NCI-H345 treated with DMSO at 0.1 percent for 48 hours (cell line): ENCODE data around the gene ZSWIM3.
"Not testable (repeated sequence)": the region's sequence is repeated elsewhere in the genome, so short reads cannot be mapped to it uniquely, and the experiment has no call there.

Source experiments
- DNase-seq: peaks from one replicate; lab custom pipeline; 2025; ENCODE audit not compliant: unreplicated experiment; lab: John Stamatoyannopoulos, UW

Gene ZSWIM3

DNA sequence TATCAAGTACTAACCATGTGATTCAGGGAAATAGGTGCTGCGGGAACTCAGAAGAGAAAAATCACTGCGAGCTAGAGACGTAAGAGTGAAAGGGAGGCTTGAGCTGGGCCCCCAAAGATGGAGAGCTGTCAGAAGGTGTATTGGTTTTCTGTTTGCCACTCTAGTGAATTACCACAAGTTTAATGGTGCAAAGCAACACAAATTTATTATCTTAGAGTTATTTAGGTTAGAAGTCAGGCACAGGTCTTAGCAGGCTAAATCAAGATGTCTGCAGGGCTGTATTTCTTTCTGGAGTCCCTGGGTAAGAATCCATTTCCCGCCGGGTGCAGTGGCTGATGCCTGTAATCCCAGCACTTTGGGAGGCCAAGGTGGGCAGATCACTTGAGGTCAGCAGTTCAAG is 2.5 kb downstream of the ZSWIM3 start:
- DNase-seq: no peak

- no peak for DNase-seq
Observed at GRCh38 chr20:45860560-45861220, 3.3 kb downstream of the ZSWIM3 start.

DNA sequence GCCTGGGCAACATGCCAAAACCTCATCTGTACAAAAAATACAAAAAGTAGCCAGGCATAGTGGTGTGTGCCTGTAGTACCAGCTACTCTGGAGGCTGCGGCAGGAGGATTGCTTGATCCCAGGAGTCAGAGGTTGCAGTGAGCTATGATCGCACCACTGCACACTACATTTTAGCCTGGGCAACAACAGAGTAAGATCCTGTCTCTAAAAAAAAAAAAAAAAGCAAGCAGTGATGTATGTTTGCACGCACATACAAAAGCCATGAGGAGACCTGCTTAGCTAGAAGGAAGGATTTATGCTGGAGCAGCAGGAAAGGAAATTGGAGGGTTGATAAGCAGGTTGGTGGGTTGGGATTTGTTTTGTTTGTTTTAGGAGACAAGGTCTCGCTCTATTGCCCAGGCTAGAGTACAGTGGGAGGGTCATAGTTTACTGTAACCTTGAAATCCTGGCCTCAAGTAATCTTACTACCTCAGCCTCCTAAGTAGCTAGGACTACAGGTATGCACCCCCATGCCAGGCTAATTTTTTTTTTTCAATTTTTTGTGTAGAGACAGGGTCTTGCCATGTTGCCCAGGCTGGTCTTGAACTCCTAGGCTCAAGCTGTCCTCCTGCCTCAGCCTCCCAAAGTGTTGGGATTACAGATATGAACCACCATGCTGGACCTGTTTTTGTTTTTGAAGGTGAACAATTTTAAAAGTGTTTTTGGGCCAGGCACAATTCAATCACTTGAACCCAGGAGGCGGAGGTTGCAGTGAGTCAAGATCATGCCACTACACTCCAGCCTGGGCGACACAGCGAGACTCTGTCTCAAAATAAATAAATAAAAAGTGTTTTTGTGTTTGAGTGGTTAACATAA is 4.0 kb downstream of the ZSWIM3 start:
- peak; percentile 47 for DNase-seq

- DNase-seq: no peak
Observed at GRCh38 chr20:45863543-45864470, 6.4 kb downstream of the ZSWIM3 start.

DNA sequence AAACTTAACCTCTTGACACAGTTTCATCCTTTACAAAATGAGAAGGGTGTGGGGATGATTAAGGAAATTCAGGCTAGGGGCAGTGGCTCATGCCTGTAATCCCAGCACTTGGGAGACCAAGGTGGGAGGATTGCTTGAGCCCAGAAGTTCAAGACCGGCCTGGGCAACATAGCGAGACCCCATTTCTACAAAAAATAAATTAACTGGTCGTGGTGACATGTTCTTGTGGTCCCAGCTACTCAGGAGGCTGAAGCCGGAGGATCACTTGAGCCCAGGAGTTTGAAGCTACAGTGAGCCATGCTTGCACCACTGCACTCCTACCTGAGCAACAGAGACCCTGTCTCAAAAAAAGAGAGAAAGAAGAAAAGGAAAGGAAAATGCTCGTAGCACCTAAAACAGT is 9.0 kb downstream of the ZSWIM3 start:
- DNase-seq: no peak

DNA sequence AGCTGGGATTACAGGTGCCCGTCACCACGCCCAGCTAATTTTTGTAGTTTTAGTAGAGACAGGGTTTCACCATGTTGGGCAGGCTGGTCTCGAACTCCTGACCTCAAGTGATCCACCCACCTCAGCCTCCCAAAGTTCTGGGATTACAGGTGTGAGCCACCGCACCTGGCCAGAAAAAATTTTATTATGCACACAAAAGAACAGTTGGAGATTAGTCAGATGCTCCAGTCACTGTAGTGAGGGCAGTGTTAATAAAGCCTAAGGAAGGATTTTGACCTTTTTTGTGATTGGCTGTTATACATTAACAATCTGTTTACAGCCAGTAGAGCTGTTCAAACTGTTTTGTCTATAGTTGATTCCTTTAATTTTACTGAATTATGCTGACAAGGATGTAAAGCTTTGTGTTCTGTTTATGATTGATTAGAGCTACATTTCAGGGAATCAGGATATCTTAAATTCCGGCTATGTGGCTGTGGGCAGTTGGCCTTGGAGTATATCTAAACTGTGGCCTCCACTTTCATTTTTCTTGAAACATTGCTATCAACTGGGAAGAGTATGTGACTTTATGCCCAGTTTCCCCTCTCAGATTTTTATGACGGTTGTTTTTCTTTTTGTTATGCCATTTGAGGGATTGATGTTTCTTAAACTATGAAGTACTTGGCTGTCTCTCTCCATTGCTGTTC is 9.9 kb downstream of the ZSWIM3 start:
- no peak for DNase-seq

GRCh38 chr20:45867819-45868176 is 10.4 kb downstream of the ZSWIM3 start:
- no peak for DNase-seq

GRCh38 chr20:45872626-45873025 is 15.2 kb downstream of the ZSWIM3 start:
- DNase-seq: no peak

GRCh38 chr20:45873409-45874103 is 16.1 kb downstream of the ZSWIM3 start:
- DNase-seq: no peak

DNA sequence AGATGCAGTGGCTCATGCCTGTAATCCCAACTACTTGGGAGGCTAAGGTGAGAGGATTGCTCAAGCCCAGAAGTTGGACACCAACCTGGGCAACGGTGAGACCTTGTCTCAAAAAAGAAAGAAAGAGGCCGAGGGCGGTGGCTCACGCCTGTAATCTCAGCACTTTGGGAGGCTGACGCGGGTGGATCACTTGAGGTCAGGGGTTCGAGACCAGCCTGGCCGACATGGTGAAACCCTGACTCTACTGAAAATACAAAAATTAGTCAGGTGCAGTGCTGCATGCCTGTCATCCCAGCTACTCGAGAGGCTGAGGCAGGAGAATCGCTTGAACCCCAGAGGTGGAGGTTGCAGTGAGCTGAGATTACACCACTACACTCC is 16.7 kb downstream of the ZSWIM3 start:
- not testable (repeated sequence) for DNase-seq

- no peak for DNase-seq
Observed at GRCh38 chr20:45874576-45874975, 17.2 kb downstream of the ZSWIM3 start.

DNA sequence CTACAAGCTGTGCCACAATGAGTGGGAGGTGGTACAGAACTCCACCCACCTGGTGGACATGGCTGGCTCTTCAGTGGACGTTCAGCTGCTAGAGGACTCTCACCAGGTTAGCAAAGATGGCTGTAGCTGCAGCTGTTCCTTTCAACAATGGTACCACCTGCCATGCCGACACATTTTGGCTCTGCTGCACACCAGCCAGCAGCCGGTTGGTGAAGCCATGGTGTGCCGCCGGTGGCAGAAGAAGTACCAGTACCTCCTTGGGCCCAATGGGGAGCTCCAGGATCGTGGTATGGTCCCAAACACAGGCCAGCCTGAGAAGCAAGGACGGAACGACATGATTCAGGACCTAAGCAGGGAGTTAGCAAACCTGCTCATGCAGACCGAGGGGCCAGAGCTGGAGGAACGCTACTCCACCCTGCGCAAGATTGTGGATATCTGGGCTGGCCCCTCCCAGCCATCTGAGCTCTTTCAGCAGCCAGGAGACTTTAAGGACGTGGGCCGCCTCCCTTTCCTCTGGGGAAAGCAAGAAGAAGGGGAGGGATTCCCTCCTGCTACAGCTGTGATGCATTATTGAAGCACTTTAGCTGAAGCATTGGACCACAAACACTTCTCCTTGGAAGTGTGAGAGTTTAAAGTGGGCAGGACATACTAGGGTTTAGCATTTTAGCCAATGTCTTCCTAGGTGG is 20.8 kb downstream of the ZSWIM3 start:
- no peak for DNase-seq

DNA sequence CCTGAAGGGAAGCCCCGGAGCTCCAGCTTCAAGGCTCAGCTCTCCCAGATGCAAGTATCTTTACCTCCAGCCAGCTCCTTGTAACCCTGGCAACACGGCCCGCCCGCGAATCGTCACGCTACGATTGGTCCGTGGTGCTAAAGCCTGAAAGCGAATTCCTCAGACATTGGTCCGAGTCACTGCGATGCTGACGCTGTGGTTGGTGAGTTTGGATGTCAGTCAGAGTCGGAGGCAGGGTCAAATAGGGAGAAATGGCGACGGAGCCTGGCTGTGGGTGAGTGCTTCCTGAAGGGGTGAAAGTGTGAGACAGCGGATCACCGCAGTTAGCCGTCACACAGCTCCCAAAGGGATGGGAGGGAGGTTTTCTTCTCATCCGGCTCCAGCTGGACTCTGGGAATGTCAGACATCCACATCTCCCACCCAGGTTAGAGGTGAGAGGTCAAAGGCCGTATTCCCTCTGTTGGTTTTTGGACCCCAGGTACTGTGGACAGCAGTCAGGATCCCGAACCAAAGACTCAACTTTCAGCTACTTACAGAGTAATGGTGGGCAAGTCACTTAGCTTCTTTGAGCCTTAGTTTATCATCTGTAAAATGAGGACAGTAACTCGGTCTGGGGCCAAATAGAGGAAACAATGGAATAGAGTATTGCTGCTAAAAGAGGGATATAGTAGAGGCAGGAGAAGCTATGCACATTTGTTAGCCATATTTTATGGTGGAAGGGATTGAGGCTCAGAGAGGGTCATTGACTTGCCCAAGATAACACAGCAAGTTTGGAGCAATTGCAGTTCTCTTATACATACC is 23.8 kb downstream of the ZSWIM3 start, which contains the start of gene ZSWIM1:
Gene ZSWIM1, plus strand, starts transcription at position 240 of the 801 bp plus-strand sequence. CDS start 1,366 bp downstream, outside the sequence.
- DNase-seq: peak; percentile 99

GRCh38 chr20:45882469-45883099 is 25.2 kb downstream of the ZSWIM3 start:
- DNase-seq: no peak

GRCh38 chr20:45883100-45883469 is 25.7 kb downstream of the ZSWIM3 start:
- no peak for DNase-seq

GRCh38 chr20:45886590-45887345 is 29.4 kb downstream of the ZSWIM3 start:
- no peak for DNase-seq

DNA sequence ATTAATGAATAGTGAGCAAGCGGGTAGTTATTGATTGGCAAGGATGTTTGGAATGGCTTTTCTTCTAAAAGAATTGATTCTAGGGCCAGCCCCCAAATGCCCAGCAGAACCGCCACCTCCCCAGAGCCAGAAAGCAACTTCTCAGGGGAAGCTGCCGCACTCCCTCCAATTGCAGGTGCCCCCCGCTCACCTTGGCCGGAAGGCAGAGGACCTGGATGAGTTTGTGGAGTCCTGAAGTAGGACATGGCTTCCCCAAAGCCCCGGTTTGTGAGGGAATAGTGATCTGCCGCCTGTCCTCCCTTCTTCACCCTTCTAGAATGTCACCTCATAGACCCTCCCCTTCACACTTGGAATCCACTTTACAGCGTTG is 29.9 kb downstream of the ZSWIM3 start, which contains the start of gene SPATA25:
Gene SPATA25, minus strand, starts transcription at position 277 of the 370 bp plus-strand sequence. Its CDS starts 32 bp downstream, at position 245.
- no peak for DNase-seq

- no peak for DNase-seq
Observed at GRCh38 chr20:45888681-45889080, 31.3 kb downstream of the ZSWIM3 start.
